Measurements from ENCODE around the gene RNF130. TPM values are rescaled to one million over a fixed set of nuclear protein-coding genes. Genes with fewer than 3 reads are reported as not detected.

The RNF130 gene, protein sequence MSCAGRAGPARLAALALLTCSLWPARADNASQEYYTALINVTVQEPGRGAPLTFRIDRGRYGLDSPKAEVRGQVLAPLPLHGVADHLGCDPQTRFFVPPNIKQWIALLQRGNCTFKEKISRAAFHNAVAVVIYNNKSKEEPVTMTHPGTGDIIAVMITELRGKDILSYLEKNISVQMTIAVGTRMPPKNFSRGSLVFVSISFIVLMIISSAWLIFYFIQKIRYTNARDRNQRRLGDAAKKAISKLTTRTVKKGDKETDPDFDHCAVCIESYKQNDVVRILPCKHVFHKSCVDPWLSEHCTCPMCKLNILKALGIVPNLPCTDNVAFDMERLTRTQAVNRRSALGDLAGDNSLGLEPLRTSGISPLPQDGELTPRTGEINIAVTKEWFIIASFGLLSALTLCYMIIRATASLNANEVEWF
- total RNA-seq, result 73.8 and 74.1 TPM in 2 replicates
- long read RNA-seq, full-length matches to known transcripts, result 60 of 87 reads
- long read RNA-seq, partial matches to known transcripts, result 11 of 87 reads
- long read RNA-seq, other reads (novel, unspliced or antisense), result 16 of 87 reads

DNA sequence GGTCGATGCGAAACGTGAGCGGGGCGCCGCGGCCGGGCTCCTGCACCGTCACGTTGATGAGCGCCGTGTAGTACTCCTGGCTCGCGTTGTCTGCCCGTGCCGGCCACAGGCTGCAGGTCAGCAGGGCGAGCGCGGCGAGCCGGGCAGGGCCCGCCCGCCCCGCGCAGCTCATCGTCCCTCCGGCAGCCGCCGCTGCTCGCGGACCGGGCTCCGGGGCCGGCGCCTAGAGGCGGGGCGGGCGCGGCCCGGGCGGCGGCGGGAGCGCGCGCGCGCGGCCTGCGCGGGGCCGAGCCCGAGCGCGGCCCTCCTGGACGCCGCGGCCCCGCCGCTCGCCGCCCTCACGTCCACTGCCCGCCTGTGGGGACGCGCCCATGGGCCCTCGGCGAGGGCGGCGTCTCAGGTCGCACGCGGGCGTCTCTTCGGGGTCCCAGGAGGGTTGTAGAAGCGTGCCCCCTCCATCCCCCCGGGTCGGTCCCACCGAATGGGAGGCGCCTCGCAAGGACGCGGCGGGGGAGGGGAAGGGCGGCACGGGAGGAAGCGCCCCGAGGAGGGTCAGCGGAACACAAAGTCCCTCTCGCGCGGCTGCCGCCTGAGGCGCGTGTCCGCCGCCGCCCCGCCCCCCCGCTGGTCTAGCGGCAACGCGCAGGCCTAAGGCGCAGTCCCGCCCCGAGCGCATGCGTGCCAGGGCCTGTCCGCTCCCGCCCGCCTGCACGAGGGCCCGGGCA lies at the start of gene RNF130:
RNF130 (minus strand) TSS at position 229 of the 725 bp plus-strand sequence; CDS start at position 172, 57 bp downstream.
- peak within 1 kb of the TSS; percentile 91 for H3K4me3 Mint-ChIP-seq (ENCODE audit: low read depth)

DNA sequence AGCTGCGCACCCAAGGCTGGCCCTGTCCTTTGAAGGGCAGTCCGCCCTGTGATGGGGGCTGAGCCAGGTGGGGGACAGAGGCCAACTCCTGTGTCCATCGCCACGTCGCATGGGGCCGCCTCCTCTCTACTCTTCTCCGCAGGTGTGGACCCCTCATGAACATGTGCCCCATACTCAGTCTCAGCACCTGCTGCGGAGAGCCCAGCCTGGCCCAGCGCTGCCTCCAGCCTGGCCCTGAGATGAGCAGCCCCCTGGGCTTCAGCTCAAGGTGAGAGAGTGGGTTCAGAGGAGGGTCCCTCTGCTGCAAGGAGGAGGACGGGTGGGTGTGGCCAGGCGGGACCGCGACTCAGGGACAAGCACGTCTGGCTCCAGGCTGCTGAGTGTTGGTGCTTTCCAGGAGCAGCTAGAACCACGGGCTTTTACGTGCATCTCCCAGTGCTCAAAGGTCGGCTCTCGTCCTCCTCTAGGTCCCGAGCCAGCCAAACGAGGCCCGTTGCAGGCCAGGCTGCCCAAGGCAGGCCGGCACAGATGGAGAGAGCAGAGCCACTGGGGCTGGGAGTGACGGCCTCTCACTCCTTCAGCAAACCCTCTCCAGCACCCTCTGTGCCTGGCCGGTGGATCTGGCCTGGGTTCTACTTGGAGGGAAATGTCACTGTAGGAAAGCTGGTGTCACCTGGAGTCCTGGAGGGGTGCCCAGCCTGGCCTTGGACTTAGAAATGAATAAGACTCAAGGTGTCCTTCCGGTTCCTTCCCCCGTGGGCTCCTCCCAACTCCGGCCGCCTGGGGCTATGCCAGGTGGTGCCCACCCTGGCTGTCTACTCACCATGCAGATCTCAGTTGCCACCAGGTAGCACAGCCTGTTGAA lies 48.9 kb upstream of the RNF130 start:
- Mint-ChIP-seq H3K36me3 (ENCODE audit: insufficient read depth) (no peaks in the 10 kb centered on the region), H3K27me3 (peaks cover 3% of the 10 kb centered on the region), H3K4me1 (ENCODE audit: low read depth) (peaks cover 10% of the 10 kb centered on the region), H3K9me3 (ENCODE audit: low read depth) (no peaks in the 10 kb centered on the region), H3K4me3 (ENCODE audit: low read depth) (no peak overlapping the region), H3K27ac (no peak overlapping the region)
- TF ChIP-seq, protein P1, sequence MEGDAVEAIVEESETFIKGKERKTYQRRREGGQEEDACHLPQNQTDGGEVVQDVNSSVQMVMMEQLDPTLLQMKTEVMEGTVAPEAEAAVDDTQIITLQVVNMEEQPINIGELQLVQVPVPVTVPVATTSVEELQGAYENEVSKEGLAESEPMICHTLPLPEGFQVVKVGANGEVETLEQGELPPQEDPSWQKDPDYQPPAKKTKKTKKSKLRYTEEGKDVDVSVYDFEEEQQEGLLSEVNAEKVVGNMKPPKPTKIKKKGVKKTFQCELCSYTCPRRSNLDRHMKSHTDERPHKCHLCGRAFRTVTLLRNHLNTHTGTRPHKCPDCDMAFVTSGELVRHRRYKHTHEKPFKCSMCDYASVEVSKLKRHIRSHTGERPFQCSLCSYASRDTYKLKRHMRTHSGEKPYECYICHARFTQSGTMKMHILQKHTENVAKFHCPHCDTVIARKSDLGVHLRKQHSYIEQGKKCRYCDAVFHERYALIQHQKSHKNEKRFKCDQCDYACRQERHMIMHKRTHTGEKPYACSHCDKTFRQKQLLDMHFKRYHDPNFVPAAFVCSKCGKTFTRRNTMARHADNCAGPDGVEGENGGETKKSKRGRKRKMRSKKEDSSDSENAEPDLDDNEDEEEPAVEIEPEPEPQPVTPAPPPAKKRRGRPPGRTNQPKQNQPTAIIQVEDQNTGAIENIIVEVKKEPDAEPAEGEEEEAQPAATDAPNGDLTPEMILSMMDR (IDR thresholded peaks at IDR 0.05; ENCODE audit: unreplicated experiment), result no peak
- no peak for DNase-seq (ENCODE audit: low spot score, unreplicated experiment)

More for the DNA sequence above, at the start of gene RNF130:
- peak; percentile 92 for DNase-seq (ENCODE audit: low spot score, unreplicated experiment)
- Mint-ChIP-seq H3K9me3 (ENCODE audit: low read depth) (peaks cover 4% of the 10 kb centered on the region), H3K27me3 (peaks cover 23% of the 10 kb centered on the region), H3K36me3 (ENCODE audit: insufficient read depth) (peaks cover 2% of the 10 kb centered on the region), H3K4me1 (ENCODE audit: low read depth) (peaks cover 26% of the 10 kb centered on the region), H3K27ac (peak within 1 kb of the TSS; percentile 96)
- TF ChIP-seq, protein P1 (IDR thresholded peaks at IDR 0.05; ENCODE audit: unreplicated experiment), result no peak

DNA sequence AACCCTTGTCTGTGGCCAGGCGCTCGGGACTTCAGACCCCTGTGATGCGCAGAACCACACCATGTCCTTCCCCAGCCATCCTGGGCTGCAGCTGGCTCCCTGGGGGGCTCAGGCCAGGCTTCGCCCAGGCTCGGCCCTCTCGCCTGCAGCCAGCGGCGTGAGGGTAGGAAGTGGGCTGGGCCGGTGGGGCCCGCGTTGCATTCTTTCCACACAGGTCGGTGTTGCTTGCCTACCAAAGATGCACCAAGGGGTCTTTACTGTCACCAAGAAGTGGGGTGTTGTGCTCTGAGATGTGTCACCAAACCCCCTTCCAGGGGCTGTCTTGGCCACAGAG lies 48.3 kb upstream of the RNF130 start:
- no peak overlapping the region for H3K4me3 Mint-ChIP-seq (ENCODE audit: low read depth)
- H3K27me3 Mint-ChIP-seq, result peaks cover 3% of the 10 kb centered on the region
- H3K36me3 Mint-ChIP-seq (ENCODE audit: insufficient read depth), result no peaks in the 10 kb centered on the region
- H3K4me1 Mint-ChIP-seq (ENCODE audit: low read depth), result peaks cover 10% of the 10 kb centered on the region
- DNase-seq (ENCODE audit: low spot score, unreplicated experiment), result no peak
- TF ChIP-seq, protein P1 (IDR thresholded peaks at IDR 0.05; ENCODE audit: unreplicated experiment), result no peak
- no peaks in the 10 kb centered on the region for H3K9me3 Mint-ChIP-seq (ENCODE audit: low read depth)
- H3K27ac Mint-ChIP-seq, result no peak overlapping the region

DNA sequence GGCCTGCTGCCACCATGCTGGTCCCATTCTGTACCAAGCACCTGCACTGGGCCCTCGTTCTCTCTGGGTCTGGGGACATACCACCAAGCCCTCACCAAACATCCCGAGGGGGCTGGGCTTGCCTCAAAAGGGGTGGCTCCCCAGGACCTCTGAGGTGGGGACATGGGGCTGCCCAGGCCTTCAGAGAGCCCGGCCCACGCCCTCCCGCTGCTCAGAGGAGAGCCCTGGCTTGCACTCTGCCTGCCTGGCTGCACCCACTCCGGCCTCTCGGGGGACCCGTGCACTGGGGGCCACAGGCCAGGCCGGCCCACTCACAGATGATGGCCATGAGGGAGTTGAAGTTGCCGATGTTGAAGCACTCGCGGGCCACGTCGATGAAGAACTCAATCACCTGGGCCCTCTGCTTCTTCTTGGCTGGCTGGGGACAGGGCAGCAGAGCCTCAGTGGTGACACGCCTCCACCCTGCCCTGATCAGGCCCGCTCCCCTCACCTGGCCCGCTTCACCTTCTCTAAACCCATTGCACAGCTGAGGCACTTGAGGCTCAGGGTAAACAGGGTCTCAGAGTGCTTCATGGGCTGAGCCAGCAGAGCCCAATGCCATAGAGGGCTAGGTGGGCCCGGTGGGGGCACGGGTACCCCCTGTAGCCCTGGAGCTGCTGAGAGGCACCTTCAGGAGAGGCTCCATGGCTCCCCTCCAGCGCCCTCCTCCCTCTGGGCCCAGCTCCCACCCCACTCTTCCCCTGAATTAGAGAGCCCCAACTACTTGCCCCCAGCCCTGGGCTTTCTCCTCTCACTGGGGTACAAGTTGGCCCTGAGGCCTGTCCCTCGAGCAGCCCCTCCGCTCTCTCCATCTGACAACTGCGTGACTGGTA lies 47.7 kb upstream of the RNF130 start:
- DNase-seq (ENCODE audit: low spot score, unreplicated experiment), result no peak
- Mint-ChIP-seq H3K27ac (no peak overlapping the region), H3K36me3 (ENCODE audit: insufficient read depth) (no peaks in the 10 kb centered on the region), H3K4me1 (ENCODE audit: low read depth) (peaks cover 10% of the 10 kb centered on the region), H3K4me3 (ENCODE audit: low read depth) (no peak overlapping the region), H3K27me3 (peaks cover 3% of the 10 kb centered on the region), H3K9me3 (ENCODE audit: low read depth) (no peaks in the 10 kb centered on the region)
- TF ChIP-seq, protein P1 (IDR thresholded peaks at IDR 0.05; ENCODE audit: unreplicated experiment), result no peak
